Breast epithelium (tissue), 3 donors: Measurements from ENCODE around the gene CACNA1H.

Experiments used
- POLR2A ChIP-seq: fragments of 450-650 bp; IDR thresholded peaks from one replicate; pipeline ENCODE4 v1.6.1; 2016; ENCODE audit warnings: antibody characterized with exemption, mild to moderate bottlenecking, moderate library complexity
- TF ChIP-seq, protein P1 (sequence below), 3 donors: fragments of 450-650 bp; IDR thresholded peaks; one replicate each; pipeline ENCODE4 v1.5.1; 2016 to 2017; ENCODE audit warnings: antibody characterized with exemption in 3 of 3, mild to moderate bottlenecking in 3 of 3, moderate library complexity in 3 of 3

DNA sequence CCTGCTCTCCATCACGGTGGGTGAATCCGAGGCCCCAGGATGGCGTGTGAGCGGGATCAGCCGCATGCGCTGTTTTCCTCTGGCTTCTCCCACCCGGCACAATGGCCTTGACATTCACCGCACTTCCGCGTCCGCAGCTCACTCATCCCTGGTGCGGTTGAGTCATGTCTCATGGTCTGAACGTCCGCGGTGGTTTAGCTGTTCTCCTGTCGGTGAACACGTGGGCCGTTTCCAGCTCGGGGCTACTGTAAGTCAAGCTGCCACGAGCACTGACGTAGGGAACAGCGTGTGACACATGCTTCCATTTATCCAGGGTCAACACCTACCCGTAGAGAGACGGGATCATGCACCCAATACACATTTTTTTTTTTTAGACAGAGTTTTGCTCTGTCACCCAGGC is 15.3 kb upstream of the CACNA1H start:
- TF ChIP-seq, protein P1, sequence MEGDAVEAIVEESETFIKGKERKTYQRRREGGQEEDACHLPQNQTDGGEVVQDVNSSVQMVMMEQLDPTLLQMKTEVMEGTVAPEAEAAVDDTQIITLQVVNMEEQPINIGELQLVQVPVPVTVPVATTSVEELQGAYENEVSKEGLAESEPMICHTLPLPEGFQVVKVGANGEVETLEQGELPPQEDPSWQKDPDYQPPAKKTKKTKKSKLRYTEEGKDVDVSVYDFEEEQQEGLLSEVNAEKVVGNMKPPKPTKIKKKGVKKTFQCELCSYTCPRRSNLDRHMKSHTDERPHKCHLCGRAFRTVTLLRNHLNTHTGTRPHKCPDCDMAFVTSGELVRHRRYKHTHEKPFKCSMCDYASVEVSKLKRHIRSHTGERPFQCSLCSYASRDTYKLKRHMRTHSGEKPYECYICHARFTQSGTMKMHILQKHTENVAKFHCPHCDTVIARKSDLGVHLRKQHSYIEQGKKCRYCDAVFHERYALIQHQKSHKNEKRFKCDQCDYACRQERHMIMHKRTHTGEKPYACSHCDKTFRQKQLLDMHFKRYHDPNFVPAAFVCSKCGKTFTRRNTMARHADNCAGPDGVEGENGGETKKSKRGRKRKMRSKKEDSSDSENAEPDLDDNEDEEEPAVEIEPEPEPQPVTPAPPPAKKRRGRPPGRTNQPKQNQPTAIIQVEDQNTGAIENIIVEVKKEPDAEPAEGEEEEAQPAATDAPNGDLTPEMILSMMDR (IDR thresholded peaks at IDR 0.05): no peak
- TF ChIP-seq POLR2A: no peak
